ENCODE results near the gene MT3.

DNA sequence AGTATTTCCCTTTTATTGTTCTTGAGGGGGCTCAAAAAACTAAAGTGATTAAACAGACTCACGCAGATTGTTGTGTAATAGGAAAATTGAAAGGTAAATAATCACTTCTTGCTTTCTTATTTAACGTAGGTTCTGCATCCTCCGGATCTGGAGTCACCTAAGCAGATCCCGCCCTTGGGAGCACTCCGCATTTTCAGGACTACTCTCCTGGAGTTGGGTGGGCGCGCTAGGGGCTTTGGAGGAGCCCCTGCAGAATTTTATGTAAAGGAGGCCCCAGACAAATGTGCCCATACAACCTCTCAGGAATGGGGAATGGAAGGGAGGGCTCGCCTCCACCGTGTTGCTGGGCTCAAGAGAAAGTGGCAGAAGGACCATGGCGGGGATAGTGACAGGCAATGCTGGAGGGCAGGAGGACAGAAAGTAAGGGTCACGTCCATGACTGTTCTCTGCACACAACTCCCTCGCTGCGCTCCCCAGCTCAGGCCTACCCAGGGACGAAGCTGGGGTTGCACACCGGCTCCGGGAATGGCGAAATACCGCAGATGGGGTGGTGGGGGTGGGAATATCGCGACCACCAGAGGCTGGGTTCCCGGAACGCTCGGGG lies 27.4 kb downstream of the MT3 start:
- TF ChIP-seq, protein P1, sequence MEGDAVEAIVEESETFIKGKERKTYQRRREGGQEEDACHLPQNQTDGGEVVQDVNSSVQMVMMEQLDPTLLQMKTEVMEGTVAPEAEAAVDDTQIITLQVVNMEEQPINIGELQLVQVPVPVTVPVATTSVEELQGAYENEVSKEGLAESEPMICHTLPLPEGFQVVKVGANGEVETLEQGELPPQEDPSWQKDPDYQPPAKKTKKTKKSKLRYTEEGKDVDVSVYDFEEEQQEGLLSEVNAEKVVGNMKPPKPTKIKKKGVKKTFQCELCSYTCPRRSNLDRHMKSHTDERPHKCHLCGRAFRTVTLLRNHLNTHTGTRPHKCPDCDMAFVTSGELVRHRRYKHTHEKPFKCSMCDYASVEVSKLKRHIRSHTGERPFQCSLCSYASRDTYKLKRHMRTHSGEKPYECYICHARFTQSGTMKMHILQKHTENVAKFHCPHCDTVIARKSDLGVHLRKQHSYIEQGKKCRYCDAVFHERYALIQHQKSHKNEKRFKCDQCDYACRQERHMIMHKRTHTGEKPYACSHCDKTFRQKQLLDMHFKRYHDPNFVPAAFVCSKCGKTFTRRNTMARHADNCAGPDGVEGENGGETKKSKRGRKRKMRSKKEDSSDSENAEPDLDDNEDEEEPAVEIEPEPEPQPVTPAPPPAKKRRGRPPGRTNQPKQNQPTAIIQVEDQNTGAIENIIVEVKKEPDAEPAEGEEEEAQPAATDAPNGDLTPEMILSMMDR (IDR thresholded peaks at IDR 0.05), result no peak
- TF ChIP-seq EP300 (IDR thresholded peaks at IDR 0.05), result no peak
- no peak for TF ChIP-seq POLR2A (IDR thresholded peaks at IDR 0.05)
- no peak for TF ChIP-seq POLR2AphosphoS5 (IDR thresholded peaks at IDR 0.05)

All from sigmoid colon (tissue), 4 donors.